HL-60 (cell line): ENCODE data around the gene ACACB.

Experiments used
- DNase-seq, 2 experiments: peaks; one replicate each; pipeline ENCODE4 v3.0.0-alpha.2; 2010 to 2020; ENCODE audit warnings: low read depth in 1 of 2, low spot score in 1 of 2
- H3K27ac ChIP-seq: fragments of 250-450 bp; sonication (Bioruptor Pico); replicated peaks from 2 replicates; pipeline ENCODE4 v1.5.1; 2020; ENCODE audit warnings: mild to moderate bottlenecking, moderate library complexity
- H3K27me3 ChIP-seq: fragments of 250-450 bp; sonication (Bioruptor Pico); 2 replicates; pipeline ENCODE4 v1.5.1; 2021; ENCODE audit warnings: mild to moderate bottlenecking, moderate library complexity; ENCODE audit not compliant: insufficient read depth, poor library complexity, severe bottlenecking
- H3K4me3 ChIP-seq: replicated peaks from 2 replicates; pipeline ENCODE4 v1.5.1; 2011; ENCODE audit warnings: mild to moderate bottlenecking, control low read depth, low read length; ENCODE audit not compliant: insufficient read depth
- CTCF ChIP-seq: IDR thresholded peaks from one replicate; pipeline ENCODE4 v1.5.1; 2011; ENCODE audit warnings: low read length, control low read depth, inconsistent platforms; ENCODE audit not compliant: insufficient read depth
- GABPA ChIP-seq: IDR thresholded peaks from 2 replicates; pipeline ENCODE4 v1.6.1; 2012; ENCODE audit warnings: low read depth
- POLR2AphosphoS5 ChIP-seq: IDR thresholded peaks from 2 replicates; pipeline ENCODE4 v1.6.1; 2012; ENCODE audit warnings: low read depth
- REST ChIP-seq: IDR thresholded peaks from 2 replicates; pipeline ENCODE4 v1.6.1; 2012; ENCODE audit warnings: low read depth; ENCODE audit not compliant: insufficient replicate concordance
- SPI1 ChIP-seq: IDR thresholded peaks from 2 replicates; pipeline ENCODE4 v1.6.1; 2012; ENCODE audit warnings: low read depth, mild to moderate bottlenecking, borderline replicate concordance

Gene ACACB

GRCh38 chr12:109153821-109154441, 37.5 kb downstream of the ACACB start:
- Histone ChIP-seq H3K4me3 (peak overlapping the region; percentile 63), H3K27ac (no peak overlapping the region), H3K27me3 (no peaks in the 10 kb centered on the region)
- TF ChIP-seq CTCF (no peak), GABPA (no peak), POLR2AphosphoS5 (no peak), SPI1 (no peak), REST (no peak)
- DNase-seq = no peak

- Histone ChIP-seq H3K27me3 (no peaks in the 10 kb centered on the region), H3K4me3 (peak overlapping the region; percentile 63), H3K27ac (peak overlapping the region; percentile 61)
- no peak for TF ChIP-seq CTCF
- peak; percentile 20 for TF ChIP-seq REST
- TF ChIP-seq SPI1 = no peak
- TF ChIP-seq GABPA = no peak
- TF ChIP-seq POLR2AphosphoS5 = no peak
- peak; percentile 61 to 74 for DNase-seq
Measured at GRCh38 chr12:109154451-109155438, 38.4 kb downstream of the ACACB start.

GRCh38 chr12:109156036-109156435, 39.6 kb downstream of the ACACB start:
- no peak overlapping the region for H3K27ac ChIP-seq
- no peak for TF ChIP-seq SPI1
- no peak for TF ChIP-seq POLR2AphosphoS5
- no peak for TF ChIP-seq GABPA
- TF ChIP-seq CTCF = no peak
- no peak for DNase-seq
- no peak overlapping the region for H3K4me3 ChIP-seq
- H3K27me3 ChIP-seq = no peaks in the 10 kb centered on the region
